Body of pancreas (tissue), 4 donors: ENCODE results near the gene ADGRG3.

Source experiments
- CTCF ChIP-seq, 7 experiments: fragments of 450-650 bp in 4 of 7; fragments of 200-600 bp in 3 of 7; sonication (generic) in 3 of 7; IDR thresholded peaks; one replicate each; pipeline ENCODE4 v1.5.1; 2016 to 2019; ENCODE audit warnings: antibody characterized with exemption in 7 of 7
- POLR2A ChIP-seq, 3 donors: fragments of 450-650 bp; IDR thresholded peaks; one replicate each; pipeline ENCODE4 v1.6.1; 2016; ENCODE audit warnings: antibody characterized with exemption in 3 of 3, mild to moderate bottlenecking in 2 of 3

- TF ChIP-seq CTCF (IDR thresholded peaks at IDR 0.05) (no peak), POLR2A (IDR thresholded peaks at IDR 0.05) (no peak)
These were observed 32.9 kb downstream of the ADGRG3 start for GRCh38 chr16:57700781-57701551.
